GM10266 (cell line): ENCODE results near the gene IRGQ.

ENCODE experiments used
- DNase-seq: peaks from one replicate; pipeline ENCODE4 v3.0.0; 2012; ENCODE audit errors: extremely low spot score
- CTCF ChIP-seq: IDR thresholded peaks from 2 replicates; pipeline ENCODE4 v1.5.1; 2012; ENCODE audit warnings: mild to moderate bottlenecking, low read depth; ENCODE audit not compliant: control insufficient read depth, insufficient read depth; ENCODE audit errors: missing control alignments

IRGQ gene

DNA sequence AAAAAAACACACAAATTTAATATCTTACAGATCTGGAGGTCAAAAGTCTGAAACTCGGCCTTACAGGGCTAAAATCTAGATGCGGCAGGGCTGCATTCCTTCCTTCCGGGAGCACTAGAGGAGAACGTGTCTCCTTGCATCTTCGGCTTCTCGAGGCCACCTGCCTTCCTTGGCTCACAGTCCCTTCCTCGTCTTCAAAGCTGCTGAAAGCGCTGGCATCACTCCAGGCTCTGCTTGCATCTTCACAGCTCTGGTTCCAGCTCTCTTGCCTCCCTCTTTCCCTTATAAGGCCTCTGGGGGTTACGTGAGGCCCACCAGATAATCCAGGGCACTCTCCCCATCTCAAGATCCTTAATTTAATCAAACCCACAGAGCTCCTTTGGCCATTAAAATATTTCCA lies 31.1 kb downstream of the IRGQ start:
- no peak for TF ChIP-seq CTCF
- no peak for DNase-seq

DNA sequence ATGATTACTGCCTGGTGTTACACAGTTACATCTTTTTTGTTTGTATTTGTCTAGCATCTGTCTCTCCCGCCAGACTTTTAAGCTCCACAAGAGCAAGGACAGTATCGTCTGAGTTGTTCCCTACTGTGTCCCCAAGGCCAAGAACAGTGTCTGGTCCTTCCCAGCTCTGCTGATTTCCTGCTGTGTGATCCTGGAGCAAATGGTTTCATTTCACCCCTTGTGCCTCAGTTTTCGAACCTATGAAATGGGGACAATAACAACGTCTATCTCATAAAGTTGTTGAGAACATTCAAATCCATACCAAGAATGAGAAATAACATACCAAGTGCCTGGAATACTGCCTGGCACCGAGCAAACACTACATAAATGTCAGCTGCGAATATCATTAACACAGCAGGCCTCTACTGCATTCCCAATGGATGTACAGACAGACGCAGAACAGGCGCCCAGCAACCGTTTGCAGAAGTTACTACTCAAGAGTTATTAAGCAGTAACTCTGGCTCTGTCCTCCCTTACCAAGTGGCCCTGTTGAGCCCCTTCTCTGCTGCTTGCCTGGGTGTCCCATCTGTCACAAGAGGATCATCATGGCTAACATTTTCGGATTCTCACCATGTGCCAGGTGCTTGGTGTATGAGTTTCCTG lies 32.0 kb downstream of the IRGQ start:
- no peak for DNase-seq
- TF ChIP-seq CTCF: no peak

- DNase-seq: peak; percentile 50
- no peak for TF ChIP-seq CTCF
Measured at GRCh38 chr19:43562698-43563241, 33.2 kb downstream of the IRGQ start.

- no peak for TF ChIP-seq CTCF
- no peak for DNase-seq
Measured at GRCh38 chr19:43562226-43562697, 33.7 kb downstream of the IRGQ start.

DNA sequence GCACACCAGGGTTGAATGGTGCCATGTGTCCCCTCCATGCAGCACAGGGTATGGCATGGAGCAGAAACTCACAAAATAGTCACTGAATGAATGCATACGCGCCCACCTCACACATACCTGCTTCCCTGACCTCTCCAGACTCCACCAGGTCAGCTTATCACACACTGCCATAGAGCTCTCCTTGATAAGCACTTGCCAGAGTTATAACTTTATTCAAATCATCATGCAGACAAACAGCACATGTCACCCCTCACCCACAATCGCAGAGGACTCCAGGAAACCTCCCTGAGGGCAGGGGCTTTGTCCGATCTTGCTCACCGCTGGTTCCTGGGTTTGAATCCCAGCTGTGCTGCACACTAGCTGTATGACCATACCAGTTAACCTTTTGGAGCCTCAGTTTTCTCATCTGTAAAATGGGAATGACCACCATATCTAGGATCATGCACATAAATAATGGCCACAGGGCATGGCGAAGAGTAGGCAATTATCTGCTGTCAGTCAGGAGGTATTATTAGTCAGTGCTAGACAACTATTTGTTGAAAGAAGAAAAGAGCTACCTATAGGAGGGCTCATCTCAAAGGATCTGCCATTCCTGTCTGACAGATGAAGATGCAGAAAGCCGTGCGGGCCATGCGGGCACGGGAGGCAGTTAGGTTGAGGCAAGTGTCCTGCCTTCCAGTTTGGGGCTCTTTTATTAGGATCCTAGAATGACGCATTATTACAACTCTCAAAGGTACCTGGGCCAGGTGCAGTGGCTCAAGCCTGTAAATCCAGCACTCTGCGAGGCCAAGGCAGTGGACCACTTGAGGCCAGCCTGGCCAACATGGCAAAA lies 34.6 kb downstream of the IRGQ start:
- TF ChIP-seq CTCF: no peak
- DNase-seq: no peak

- no peak for TF ChIP-seq CTCF
- no peak for DNase-seq
Measured at GRCh38 chr19:43560687-43561086, 35.2 kb downstream of the IRGQ start.

DNA sequence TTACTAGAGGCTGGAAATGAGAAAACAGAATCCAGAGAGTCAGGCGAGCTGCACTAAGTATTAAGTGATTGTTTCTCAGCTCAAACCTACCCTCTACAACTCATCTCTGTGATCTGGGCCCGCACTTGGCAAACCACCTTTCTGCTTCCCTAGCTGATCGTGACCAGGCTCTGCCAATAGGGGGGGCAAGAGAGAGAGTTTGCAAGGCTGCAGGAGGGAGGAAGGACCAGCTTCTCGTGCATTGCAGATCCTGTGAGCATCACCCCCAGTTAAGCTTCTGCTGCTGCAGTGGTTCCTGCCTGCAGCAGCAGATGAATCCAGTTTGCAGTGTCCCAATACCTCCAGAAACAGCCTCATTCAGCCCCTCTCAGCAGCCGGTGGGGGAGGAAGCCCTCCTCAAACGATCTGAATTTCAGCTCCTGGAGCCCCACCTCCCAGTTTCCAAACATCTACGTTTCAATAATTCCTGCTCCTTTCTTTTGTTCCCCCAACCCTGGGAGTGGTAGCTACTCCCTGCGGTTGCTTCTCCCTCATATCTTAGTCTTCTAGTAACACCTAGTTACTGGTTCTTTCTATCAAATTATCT lies 40.7 kb downstream of the IRGQ start:
- peak; percentile 84 for DNase-seq
- peak; percentile 90 for TF ChIP-seq CTCF
